ENCODE results near the gene ITGAD.
"Not testable (repeated sequence)": the region's sequence is repeated elsewhere in the genome, so short reads cannot be mapped to it uniquely, and the experiment has no call there.

Gene ITGAD

GRCh38 chr16:31435341-31436220 is 42.4 kb downstream of the ITGAD start:
- DNase-seq (ENCODE audit: low spot score) = no peak
- in situ Hi-C loops (cut with MboI; ENCODE audit: low pct_unique_long_range_greater_than_20kb, low sequenced_read_pairs, unreplicated experiment) = loop anchor here (25.0 kb wide), 1 partner anchor 473 kb away; the partner anchor contains the start of gene SETD1A
- TF ChIP-seq CTCF (IDR thresholded peaks at IDR 0.05; ENCODE audit: extremely low read depth, insufficient read depth, missing control alignments) = no peak

- in situ Hi-C loops (cut with MboI; ENCODE audit: low pct_unique_long_range_greater_than_20kb, low sequenced_read_pairs, unreplicated experiment) = loop anchor here (25.0 kb wide), 1 partner anchor 474 kb away; the partner anchor contains the start of gene SETD1A
- no peak for DNase-seq (ENCODE audit: low spot score)
- TF ChIP-seq CTCF (IDR thresholded peaks at IDR 0.05; ENCODE audit: extremely low read depth, insufficient read depth, missing control alignments) = no peak
These were observed 43.3 kb downstream of the ITGAD start for GRCh38 chr16:31436221-31437045.

GRCh38 chr16:31438414-31438813 is 45.3 kb downstream of the ITGAD start:
- in situ Hi-C loops (cut with MboI; ENCODE audit: low pct_unique_long_range_greater_than_20kb, low sequenced_read_pairs, unreplicated experiment) = loop anchor here (25.0 kb wide), 1 partner anchor 476 kb away; the partner anchor contains the start of gene SETD1A
- DNase-seq (ENCODE audit: low spot score) = no peak
- TF ChIP-seq CTCF (IDR thresholded peaks at IDR 0.05; ENCODE audit: extremely low read depth, insufficient read depth, missing control alignments) = no peak

GRCh38 chr16:31439023-31439422 is 45.9 kb downstream of the ITGAD start:
- DNase-seq (ENCODE audit: low spot score) = not testable (repeated sequence)
- in situ Hi-C loops (cut with MboI; ENCODE audit: low pct_unique_long_range_greater_than_20kb, low sequenced_read_pairs, unreplicated experiment) = loop anchor here (25.0 kb wide), 1 partner anchor 477 kb away; the partner anchor contains the start of gene SETD1A

GRCh38 chr16:31439519-31439918 is 46.4 kb downstream of the ITGAD start:
- DNase-seq (ENCODE audit: low spot score) = no peak
- in situ Hi-C loops (cut with MboI; ENCODE audit: low pct_unique_long_range_greater_than_20kb, low sequenced_read_pairs, unreplicated experiment) = loop anchor here (25.0 kb wide), 1 partner anchor 477 kb away; the partner anchor contains the start of gene SETD1A
- no peak for TF ChIP-seq CTCF (IDR thresholded peaks at IDR 0.05; ENCODE audit: extremely low read depth, insufficient read depth, missing control alignments)

- no peak for DNase-seq (ENCODE audit: low spot score)
- in situ Hi-C loops (cut with MboI; ENCODE audit: low pct_unique_long_range_greater_than_20kb, low sequenced_read_pairs, unreplicated experiment) = loop anchor here (10.0 to 25.0 kb wide), 2 partner anchors 236 to 478 kb away; partner anchors contain the start of genes PYCARD and SETD1A
- no peak for TF ChIP-seq CTCF (IDR thresholded peaks at IDR 0.05; ENCODE audit: extremely low read depth, insufficient read depth, missing control alignments)
These were observed 47.5 kb downstream of the ITGAD start for GRCh38 chr16:31440516-31441184.

Data from GM13977 (cell line).